Activated T-cell treated with anti-CD3 and anti-CD28 coated beads, Interleukin-2, amount 50 U/mL, for 24 hours (primary cell): ENCODE results near the gene BTBD7.

Experiments used
- DNase-seq: peaks from one replicate; pipeline ENCODE4 v3.0.0-alpha.2; 2020
- H3K27ac Mint-ChIP-seq: 2 replicates; pipeline ENCODE4 v1.8.0; 2020; ENCODE audit warnings: mild to moderate bottlenecking, mixed read lengths
- H3K27me3 Mint-ChIP-seq: 2 replicates; pipeline ENCODE4 v1.8.0; 2020; ENCODE audit warnings: mixed read lengths
- H3K36me3 Mint-ChIP-seq: 2 replicates; pipeline ENCODE4 v1.8.0; 2020; ENCODE audit warnings: low read depth, mixed read lengths
- H3K4me1 Mint-ChIP-seq: 2 replicates; pipeline ENCODE4 v1.8.0; 2020; ENCODE audit warnings: low read depth, mixed read lengths
- H3K4me3 Mint-ChIP-seq: 2 replicates; pipeline ENCODE4 v1.8.0; 2020; ENCODE audit warnings: mild to moderate bottlenecking, moderate library complexity, mixed read lengths
- H3K9me3 Mint-ChIP-seq: 2 replicates; pipeline ENCODE4 v1.8.0; 2020; ENCODE audit warnings: mixed read lengths

Gene BTBD7

DNA sequence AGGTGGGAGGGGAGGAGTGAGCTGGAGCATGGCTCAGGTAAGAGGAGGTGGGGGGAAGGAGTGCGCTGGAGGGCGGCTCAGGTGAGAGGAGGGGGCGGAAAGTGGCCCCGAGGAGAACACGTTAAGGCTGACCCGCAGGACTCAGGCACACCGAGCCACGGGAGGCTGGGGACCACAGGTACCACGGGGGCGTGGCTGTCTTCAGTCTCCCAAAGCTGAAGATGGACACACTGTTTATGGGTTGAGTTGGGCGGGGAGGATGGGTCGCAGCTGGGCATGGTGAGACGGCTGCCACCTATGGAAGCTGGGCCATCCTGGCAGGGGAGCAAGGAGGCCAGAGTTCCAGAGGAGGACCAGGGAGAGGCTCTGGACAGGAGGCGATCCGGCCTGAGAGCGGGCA lies 102.3 kb downstream of the BTBD7 start:
- Mint-ChIP-seq H3K36me3 (peaks cover 38% of the 10 kb centered on the region), H3K4me3 (peak overlapping the region; percentile 71), H3K9me3 (no peaks in the 10 kb centered on the region), H3K27me3 (peaks cover 12% of the 10 kb centered on the region), H3K4me1 (peaks cover 16% of the 10 kb centered on the region), H3K27ac (no peak overlapping the region)
- DNase-seq, result no peak

DNA sequence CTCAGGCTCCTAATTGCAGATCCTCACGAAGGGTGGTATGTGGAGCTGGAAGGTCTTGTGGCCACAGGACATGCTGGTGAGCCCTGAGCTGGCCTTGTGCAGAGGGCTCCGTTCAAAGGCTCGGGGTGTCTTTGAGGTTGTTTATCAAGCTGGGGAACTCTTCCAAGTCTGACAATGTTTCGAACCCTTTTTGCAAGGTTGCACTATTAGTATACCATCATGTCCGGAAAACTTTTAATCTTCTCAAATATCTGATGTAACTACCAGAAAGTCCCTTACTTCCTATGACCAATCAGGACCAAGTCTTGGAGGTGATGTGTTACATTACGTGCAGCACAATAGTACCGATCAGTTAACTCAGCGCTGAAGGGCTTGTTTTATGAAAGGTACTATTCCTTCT lies 104.3 kb downstream of the BTBD7 start:
- DNase-seq, result no peak
- Mint-ChIP-seq H3K4me1 (peaks cover 16% of the 10 kb centered on the region), H3K9me3 (no peaks in the 10 kb centered on the region), H3K27ac (no peak overlapping the region), H3K4me3 (no peak overlapping the region), H3K36me3 (peaks cover 55% of the 10 kb centered on the region), H3K27me3 (peaks cover 12% of the 10 kb centered on the region)

DNA sequence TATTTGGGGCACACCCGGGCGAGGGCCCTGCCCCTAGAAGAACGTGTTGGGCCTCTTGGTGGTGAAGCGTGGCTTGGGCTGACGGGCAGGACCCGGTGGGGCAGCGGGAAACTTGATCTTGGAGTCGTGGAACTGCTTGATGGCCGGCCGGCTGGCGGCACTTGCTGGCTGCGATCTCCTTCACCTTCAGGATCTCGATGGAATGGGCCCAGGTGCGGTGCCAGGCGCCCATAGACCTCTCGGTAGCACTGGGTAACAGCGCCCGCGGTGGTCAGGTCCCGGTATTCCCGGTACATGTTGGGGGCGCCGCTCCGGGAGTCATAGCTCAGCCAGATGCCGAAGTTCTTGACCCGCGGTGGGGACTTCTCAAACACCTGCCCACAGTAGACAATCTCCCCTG lies 109.3 kb downstream of the BTBD7 start:
- no peaks in the 10 kb centered on the region for H3K27me3 Mint-ChIP-seq
- H3K27ac Mint-ChIP-seq, result no peak overlapping the region
- peaks cover 5% of the 10 kb centered on the region for H3K4me1 Mint-ChIP-seq
- H3K4me3 Mint-ChIP-seq, result no peak overlapping the region
- DNase-seq, result no peak
- H3K9me3 Mint-ChIP-seq, result no peaks in the 10 kb centered on the region
- peaks cover 84% of the 10 kb centered on the region for H3K36me3 Mint-ChIP-seq

DNA sequence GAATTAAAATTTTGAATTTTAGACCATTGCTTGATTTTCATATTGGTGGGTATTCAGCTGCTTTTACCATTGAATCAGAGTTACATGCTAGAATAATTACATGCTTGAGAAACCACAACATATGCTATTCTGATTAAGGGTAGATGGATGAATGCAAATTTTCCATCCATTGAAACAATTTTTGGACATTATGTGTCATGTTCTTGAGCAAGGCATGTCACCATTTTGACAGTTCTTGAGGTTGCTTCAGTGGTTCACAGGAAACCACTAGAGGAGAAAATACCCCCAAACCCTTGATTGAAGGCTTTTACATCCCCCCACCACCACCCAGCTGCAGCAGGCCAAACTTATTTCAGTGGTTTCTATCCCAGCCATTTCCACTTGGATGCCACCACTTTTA lies 112.3 kb downstream of the BTBD7 start:
- H3K4me3 Mint-ChIP-seq, result no peak overlapping the region
- DNase-seq, result no peak
- H3K36me3 Mint-ChIP-seq, result peaks cover 83% of the 10 kb centered on the region
- H3K27me3 Mint-ChIP-seq, result no peaks in the 10 kb centered on the region
- no peak overlapping the region for H3K27ac Mint-ChIP-seq
- peaks cover 5% of the 10 kb centered on the region for H3K4me1 Mint-ChIP-seq
- no peaks in the 10 kb centered on the region for H3K9me3 Mint-ChIP-seq

DNA sequence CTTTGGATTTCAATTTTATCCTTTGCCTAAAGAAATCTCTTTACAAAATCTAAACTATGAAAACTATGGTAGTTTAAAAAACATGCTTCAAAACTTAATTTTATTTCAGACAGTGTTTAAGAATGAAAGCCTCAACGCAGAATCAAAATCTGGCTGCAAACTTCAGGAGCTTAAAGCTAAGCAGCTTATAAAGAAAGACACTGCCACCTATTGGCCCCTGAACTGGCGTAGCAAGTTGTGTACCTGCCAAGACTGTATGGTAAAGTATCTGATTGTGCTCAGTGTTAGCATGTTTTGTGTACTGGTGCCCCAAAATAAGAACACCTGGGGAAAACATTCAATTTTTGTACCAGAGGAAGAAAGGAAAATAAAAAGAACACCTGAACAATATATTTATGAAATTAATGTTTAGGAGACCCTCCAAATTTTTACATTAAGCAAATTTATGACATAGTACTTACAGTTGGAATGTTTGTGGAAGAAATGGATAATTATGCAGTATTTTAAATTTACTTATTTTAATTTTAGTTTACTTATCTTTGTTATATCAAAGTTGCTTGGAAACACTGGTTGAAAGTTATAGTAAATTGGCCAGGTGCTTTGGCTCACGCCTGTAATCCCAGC lies 113.6 kb downstream of the BTBD7 start:
- no peak overlapping the region for H3K27ac Mint-ChIP-seq
- DNase-seq, result no peak
- no peak overlapping the region for H3K4me3 Mint-ChIP-seq
- no peaks in the 10 kb centered on the region for H3K9me3 Mint-ChIP-seq
- H3K27me3 Mint-ChIP-seq, result no peaks in the 10 kb centered on the region
- H3K36me3 Mint-ChIP-seq, result peaks cover 83% of the 10 kb centered on the region
- H3K4me1 Mint-ChIP-seq, result peaks cover 5% of the 10 kb centered on the region

DNA sequence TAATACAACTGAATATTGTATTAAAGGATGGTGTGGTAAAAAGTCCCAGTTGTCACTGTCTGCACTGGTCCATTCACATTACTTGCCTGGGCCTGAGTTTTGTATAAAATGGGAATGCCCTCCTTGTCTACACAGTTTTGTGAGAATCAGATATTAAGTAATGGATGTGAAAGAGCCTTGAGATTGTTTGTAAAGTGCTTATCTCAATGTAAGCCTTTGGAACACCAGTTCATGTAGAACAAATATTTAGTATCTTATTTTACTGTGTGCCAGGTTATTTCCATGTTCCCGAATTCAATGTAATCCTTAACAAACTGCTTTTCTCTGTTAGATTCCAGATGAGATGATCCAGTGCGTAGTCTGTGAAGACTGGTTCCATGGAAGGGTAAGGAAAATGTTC lies 118.2 kb downstream of the BTBD7 start:
- no peak for DNase-seq
- Mint-ChIP-seq H3K4me1 (peaks cover 2% of the 10 kb centered on the region), H3K9me3 (no peaks in the 10 kb centered on the region), H3K4me3 (no peak overlapping the region), H3K27ac (no peak overlapping the region), H3K27me3 (no peaks in the 10 kb centered on the region), H3K36me3 (peaks cover 78% of the 10 kb centered on the region)

DNA sequence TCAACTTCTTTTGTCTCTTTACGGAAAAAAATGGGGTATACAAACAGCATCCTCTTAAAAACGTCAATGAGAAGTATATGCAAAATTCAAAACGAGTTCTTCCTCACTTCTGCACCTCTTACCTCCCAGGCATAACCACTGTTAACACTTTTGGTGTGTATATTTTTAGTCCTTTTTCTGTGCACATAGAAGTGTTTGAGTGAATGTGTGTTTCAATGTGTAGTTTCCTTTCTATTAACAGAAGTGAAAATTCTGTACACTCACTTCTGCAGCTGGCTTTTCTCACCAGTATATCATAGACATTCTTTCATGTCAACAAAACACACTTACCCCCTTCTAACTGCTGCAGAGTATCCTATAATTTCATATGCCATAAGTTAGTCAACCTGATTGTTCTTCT lies 120.4 kb downstream of the BTBD7 start:
- H3K36me3 Mint-ChIP-seq, result peaks cover 74% of the 10 kb centered on the region
- H3K9me3 Mint-ChIP-seq, result no peaks in the 10 kb centered on the region
- no peak for DNase-seq
- no peaks in the 10 kb centered on the region for H3K27me3 Mint-ChIP-seq
- no peak overlapping the region for H3K27ac Mint-ChIP-seq
- no peak overlapping the region for H3K4me3 Mint-ChIP-seq
- H3K4me1 Mint-ChIP-seq, result peaks cover 19% of the 10 kb centered on the region

DNA sequence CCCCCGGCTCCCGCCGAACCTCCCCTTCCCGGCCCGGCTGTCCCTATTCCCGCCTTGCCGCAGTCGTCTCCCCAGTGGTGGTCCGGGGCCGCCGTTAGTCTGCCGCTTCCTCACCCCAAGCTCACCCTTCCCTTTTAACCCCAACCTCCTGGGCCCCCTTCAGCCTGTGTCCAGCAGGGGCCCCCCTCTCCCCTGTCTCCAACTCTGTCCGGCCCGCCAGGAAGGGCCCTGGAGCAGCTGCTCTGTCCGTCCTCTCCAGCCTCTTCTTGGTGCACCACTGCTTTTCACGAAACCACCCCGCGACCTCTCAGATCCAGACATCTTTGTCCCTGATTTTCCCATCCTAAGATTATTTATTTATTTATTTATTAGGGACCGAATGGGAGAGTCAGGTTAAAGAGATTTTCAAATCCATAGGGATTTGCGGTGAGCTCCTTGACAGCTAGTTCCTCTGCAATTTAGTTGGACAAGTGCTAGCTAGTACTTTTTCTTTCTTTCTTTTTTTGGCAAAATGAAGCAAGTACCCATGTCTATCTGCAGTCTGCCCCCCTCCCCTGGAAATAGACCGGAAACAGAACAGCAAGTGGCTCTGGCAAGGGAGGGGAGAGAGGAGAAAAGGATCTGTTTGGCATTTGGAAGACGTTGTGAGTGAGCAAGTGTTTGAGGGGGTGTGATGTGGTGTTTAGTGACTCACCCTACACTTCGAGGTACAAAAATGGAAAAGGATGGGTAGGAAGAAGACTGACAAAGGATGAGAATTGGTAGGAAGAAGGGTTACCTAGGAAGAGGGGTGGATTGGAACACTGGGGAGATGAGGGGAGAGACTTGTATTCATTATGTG lies 125.1 kb downstream of the BTBD7 start:
- peaks cover 44% of the 10 kb centered on the region for H3K4me1 Mint-ChIP-seq
- no peak for DNase-seq
- H3K36me3 Mint-ChIP-seq, result peaks cover 72% of the 10 kb centered on the region
- H3K9me3 Mint-ChIP-seq, result no peaks in the 10 kb centered on the region
- peak overlapping the region; percentile 99 for H3K27ac Mint-ChIP-seq
- H3K27me3 Mint-ChIP-seq, result no peaks in the 10 kb centered on the region
- H3K4me3 Mint-ChIP-seq, result peak overlapping the region; percentile 100

DNA sequence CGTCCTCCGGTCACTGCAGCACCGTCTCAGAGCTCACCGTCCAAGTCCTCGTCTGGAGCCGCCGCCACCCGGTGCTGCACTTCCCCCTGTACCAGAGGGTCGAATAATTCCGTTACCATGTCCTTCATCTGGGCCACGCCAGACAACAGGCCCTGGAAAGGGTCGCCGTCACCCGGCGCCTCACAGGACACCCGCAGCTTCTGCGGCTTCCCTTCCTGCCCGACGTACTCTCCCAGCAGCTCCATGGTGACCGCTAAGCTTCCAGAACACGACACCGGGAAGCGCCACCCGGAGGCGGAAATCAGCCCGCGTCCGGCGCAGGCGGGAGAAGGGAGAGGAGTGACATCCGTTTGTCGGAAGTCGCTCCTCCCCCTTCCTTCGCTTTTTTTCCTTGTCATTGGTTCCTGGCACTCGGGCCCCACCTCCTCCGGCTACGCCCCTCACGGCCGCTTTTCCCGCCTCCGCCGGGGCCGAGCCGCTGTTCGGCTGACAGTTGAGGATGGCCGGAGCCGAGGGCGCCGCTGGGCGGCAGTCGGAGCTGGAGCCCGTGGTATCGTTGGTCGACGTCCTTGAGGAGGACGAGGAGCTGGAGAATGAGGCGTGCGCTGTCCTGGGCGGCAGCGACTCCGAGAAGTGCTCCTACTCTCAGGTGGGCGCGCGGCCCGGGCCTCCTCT lies 125.9 kb downstream of the BTBD7 start, which contains the start of the genes GON7 and UBR7:
GON7 (minus strand) TSS at position 273 of the 675 bp plus-strand sequence; CDS start at position 245, 28 bp downstream.
UBR7 (plus strand) TSS at position 464 of the 675 bp plus-strand sequence; CDS start at position 500, 36 bp downstream.
- H3K4me3 Mint-ChIP-seq, result peak within 1 kb of the TSS; percentile 100
- peaks cover 67% of the 10 kb centered on the region for H3K36me3 Mint-ChIP-seq
- DNase-seq, result peak; percentile 91
- peaks cover 47% of the 10 kb centered on the region for H3K4me1 Mint-ChIP-seq
- H3K9me3 Mint-ChIP-seq, result no peaks in the 10 kb centered on the region
- H3K27ac Mint-ChIP-seq, result peak within 1 kb of the TSS; percentile 99
- H3K27me3 Mint-ChIP-seq, result no peaks in the 10 kb centered on the region

DNA sequence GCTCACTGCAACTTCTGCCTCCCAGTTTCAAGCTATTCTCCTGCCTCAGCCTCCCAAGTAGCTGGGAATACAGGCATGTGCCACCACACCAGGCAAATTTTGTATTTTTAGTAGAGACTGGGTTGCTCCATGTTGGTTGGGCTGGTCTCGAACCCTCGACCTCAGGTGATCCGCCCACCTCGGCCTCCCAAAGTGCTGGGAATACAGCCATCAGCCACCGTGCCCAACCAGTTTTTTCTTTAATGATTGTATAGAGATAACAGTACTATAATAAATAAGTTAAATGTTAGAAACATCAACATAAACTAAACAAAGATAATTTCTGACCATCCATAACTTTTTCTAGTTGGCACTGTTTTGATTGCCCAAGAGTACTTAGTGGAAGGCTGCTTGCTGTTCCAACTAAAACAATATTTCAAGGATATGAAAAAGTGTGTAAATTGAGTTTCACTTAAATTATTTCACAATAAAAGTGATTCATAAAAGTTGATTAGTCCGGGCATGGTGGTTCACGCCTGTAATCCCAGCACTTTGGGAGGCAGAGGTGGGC lies 131.6 kb downstream of the BTBD7 start:
- no peaks in the 10 kb centered on the region for H3K27me3 Mint-ChIP-seq
- peaks cover 65% of the 10 kb centered on the region for H3K36me3 Mint-ChIP-seq
- no peaks in the 10 kb centered on the region for H3K9me3 Mint-ChIP-seq
- H3K4me3 Mint-ChIP-seq, result no peak overlapping the region
- no peak for DNase-seq
- H3K27ac Mint-ChIP-seq, result no peak overlapping the region
- peaks cover 32% of the 10 kb centered on the region for H3K4me1 Mint-ChIP-seq

DNA sequence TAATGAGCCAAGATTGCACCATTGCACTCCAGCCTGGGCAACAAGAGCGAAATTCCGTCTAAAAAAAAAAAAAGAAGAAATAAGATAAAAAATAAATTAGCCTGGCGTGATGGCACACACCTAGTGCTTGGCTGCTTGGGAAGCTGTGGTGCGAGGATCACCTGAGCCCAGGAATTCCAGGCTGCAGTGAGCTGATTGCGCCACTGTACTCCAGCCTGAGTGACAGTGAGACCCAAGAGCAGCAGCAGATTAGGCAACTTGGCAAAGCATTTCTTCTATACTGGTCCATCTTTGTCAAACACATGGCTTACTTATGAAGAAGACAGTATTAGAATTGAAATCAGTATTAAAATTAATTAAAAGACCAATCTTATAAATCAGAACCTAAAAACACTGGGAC lies 132.3 kb downstream of the BTBD7 start:
- Mint-ChIP-seq H3K4me3 (no peak overlapping the region), H3K36me3 (peaks cover 58% of the 10 kb centered on the region), H3K27ac (no peak overlapping the region), H3K27me3 (no peaks in the 10 kb centered on the region), H3K9me3 (no peaks in the 10 kb centered on the region), H3K4me1 (peaks cover 29% of the 10 kb centered on the region)
- DNase-seq, result no peak

DNA sequence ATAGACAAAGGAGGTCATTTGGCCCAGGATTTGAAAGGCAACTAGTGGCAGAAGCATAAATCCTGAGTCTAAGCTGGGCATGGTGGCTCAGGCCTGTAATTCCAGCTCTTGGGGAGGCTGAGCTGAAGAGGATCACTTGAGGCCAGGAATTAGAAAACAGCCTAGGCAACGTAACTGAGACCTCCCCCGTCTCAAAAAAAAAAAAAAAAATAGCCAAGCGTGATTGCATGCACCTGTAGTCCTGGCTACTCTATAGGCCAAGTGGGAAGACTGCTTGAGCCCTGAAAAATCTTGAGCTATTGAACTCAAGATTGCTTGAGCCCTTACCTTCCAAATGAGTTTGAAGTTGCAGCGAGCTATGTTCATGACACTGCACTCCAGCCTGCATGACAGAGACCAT lies 133.8 kb downstream of the BTBD7 start:
- Mint-ChIP-seq H3K27ac (no peak overlapping the region), H3K36me3 (peaks cover 43% of the 10 kb centered on the region), H3K9me3 (no peaks in the 10 kb centered on the region), H3K4me3 (no peak overlapping the region), H3K4me1 (peaks cover 15% of the 10 kb centered on the region), H3K27me3 (no peaks in the 10 kb centered on the region)
- no peak for DNase-seq

DNA sequence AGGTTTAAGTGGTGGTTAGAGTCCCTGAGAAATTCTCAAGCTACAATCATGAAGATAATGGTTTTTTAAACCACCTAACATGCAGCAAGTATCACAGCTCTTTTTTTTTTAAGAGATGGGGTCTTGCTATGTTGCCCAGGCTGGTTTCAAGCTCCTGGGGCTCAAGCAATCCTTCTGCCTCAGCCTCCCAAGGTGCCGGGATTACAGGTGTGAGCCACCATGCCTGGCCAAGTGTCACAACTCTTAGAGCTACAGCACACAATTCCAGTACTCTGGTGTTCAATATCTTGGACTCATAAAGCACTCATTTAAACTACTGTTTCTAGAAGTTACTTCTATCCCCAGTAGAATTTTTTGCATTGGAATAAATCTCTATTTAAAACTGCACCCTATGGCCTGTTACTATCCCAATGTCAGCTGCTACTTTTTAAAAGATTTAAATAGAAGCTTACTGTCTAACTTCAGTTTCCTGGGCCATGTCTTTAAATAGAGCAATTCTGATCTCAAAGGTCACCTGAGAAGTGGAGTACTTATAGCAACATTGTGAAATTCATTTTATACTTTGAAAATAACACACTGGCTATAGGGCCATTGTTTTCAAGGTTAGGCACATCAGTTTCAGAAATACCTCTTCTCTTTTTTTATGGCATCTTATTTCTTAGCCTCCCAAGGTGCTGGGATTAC lies 137.4 kb downstream of the BTBD7 start:
- no peak for DNase-seq
- H3K4me3 Mint-ChIP-seq, result no peak overlapping the region
- no peak overlapping the region for H3K27ac Mint-ChIP-seq
- peaks cover 35% of the 10 kb centered on the region for H3K36me3 Mint-ChIP-seq
- no peaks in the 10 kb centered on the region for H3K9me3 Mint-ChIP-seq
- H3K27me3 Mint-ChIP-seq, result no peaks in the 10 kb centered on the region
- peaks cover 9% of the 10 kb centered on the region for H3K4me1 Mint-ChIP-seq
